ENCODE measurements around the gene SUPT3H.

SUPT3H gene

DNA sequence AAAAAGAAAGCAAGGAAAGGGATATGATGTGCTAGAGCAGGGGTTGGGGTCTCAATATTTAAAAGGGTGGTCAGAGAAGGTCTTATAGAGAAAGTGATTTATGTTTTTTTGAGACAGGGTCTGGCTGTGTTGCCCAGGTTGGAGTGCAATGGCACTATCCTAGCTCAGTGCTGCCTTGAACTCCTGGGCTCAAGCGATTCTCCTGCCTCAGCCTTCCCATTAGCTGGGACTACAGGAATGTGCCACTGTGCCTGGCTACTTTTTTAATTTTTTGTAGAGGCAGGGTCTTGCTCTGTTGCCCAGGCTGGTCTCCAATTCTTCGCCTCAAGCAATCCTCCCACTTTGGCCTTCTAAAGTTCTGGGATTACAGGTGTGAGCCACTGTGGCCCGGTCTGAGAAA lies 557.0 kb downstream of the SUPT3H start:
- DNase-seq, result no peak

- no peak for DNase-seq
Observed at GRCh38 chr6:44820321-44820720, 557.4 kb downstream of the SUPT3H start.

GRCh38 chr6:44811456-44811855 lies 566.3 kb downstream of the SUPT3H start:
- no peak for DNase-seq

DNA sequence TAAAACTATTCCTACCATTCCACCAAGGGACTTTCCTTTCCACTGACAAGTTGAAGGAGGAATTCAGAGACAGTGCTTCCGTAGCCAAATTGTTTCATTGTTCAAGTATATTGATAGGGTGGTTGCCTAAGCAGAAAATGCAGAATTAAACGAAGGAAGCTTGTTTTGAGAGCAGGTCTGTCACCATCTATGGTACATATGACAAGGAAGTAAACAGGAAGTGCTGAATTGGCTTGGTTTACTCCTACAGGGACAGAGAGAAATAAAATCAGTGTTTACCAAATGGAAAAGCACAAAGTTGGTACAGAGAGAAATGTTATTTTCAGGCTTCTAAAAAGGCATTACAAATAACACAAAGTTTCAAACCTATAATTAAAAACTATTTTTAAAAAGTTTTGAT lies 568.5 kb downstream of the SUPT3H start:
- no peak for DNase-seq

- no peak for DNase-seq
Observed at GRCh38 chr6:44808148-44808547, 569.6 kb downstream of the SUPT3H start.

GRCh38 chr6:44806656-44807055 lies 571.1 kb downstream of the SUPT3H start:
- DNase-seq, result no peak

GRCh38 chr6:44805238-44805846 lies 572.4 kb downstream of the SUPT3H start:
- DNase-seq, result no peak

- no peak for DNase-seq
Observed at GRCh38 chr6:44804546-44805159, 573.1 kb downstream of the SUPT3H start.

DNA sequence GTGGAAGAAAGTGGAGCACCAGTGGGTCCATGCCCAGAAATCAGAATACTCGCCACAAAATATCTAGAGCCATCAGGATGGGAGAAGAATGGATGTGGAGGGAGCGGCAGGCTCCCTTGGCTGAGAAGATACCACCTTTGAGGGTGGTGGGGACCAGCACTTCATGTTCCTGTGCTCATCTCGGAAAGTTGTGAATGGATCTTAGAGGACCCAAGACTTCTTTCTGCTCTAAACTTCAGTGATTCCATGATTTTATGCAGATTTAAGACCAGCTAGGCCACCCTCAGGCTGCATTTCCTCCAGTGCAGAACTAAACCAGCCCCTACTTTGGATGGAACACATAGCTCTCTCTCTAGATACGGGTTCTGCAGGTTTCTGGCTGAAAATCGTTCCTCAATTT lies 573.7 kb downstream of the SUPT3H start:
- DNase-seq, result no peak

DNA sequence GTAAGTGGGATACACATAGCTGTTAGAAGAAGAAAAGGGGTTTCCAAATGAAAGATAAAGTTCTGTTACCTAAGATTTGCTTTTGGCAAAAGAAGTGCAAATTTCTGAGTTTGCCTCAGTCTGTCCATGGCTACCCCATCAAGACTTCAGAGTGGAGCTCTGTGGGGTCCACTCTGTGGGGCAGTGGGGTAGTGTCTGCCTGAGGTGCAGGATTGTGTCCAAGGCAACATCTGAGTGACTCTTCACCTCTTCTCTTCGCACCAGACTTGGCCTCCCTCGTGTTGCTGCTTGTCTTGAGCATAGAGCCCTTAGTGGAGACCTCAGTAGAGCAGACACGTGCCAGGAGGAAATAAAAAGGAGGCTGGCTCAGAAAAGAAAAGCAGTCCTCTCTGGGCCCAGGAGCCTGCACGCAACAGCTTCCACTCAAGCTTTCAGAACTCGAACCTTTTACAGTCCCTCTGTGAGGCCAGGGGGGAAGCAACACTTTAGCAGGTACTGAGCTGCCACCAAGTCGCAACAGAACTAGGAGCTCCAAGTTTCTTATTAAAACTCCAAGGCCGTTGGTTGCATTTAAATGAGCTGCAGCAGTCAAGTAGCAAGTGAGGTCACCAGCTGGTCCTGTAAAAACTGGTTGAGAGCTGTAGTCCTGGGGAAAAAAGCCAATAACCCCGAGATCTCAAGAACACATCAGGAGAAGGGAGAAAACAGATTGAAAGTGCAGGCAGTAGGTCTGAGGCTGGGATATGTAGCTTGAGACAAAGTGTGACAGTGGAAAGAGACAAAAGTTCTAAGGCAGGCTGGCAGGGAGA lies 576.7 kb downstream of the SUPT3H start:
- DNase-seq, result no peak

GRCh38 chr6:44800171-44800783 lies 577.5 kb downstream of the SUPT3H start:
- DNase-seq, result no peak

DNA sequence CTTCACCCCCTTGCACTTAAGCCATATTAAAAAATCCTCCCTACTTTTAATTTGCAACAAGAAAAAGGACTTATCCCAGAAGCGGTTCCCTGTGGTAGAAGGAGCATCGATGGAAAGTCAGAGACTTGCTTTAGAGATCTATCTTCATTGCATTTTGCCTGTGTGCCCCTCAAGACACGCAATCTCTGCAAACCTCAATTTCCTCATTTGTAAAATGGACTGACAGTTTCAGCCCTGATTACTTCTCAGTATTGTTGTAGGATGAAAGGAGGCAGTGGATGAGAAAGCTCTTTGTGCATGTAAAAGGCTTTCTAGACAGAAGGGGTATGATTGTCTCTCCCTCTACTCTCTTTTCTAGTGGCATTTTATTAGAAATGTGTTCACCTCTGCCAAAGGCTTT lies 580.0 kb downstream of the SUPT3H start:
- no peak for DNase-seq

GRCh38 chr6:44795326-44795725 lies 582.4 kb downstream of the SUPT3H start:
- no peak for DNase-seq

DNA sequence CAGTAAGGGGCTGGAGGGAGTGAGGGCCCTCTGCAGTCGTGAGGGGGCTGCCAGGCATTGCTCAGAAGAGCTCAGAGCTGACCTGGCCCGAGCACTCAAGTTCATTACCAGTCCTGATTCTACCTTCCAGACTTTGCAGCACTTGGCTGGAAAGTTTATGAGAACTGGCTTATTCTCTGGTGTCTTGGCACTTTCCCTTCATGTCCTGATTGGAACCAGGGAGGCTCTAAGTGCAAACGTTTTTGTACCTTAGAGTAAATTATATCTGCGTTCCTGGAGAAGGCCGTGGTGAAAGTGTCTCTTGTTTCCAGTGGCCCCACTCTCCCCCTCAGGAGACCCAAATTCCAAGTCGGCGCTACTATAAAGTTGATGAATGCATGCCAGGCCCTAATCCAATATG lies 587.9 kb downstream of the SUPT3H start:
- no peak for DNase-seq

GRCh38 chr6:44789061-44789460 lies 588.7 kb downstream of the SUPT3H start:
- no peak for DNase-seq

- no peak for DNase-seq
Observed at GRCh38 chr6:44788387-44788981, 589.2 kb downstream of the SUPT3H start.

GRCh38 chr6:44787254-44787834 lies 590.4 kb downstream of the SUPT3H start:
- DNase-seq, result no peak

- no peak for DNase-seq
Observed at GRCh38 chr6:44785130-44785529, 592.6 kb downstream of the SUPT3H start.

GRCh38 chr6:44784195-44784594 lies 593.5 kb downstream of the SUPT3H start:
- DNase-seq, result no peak

GRCh38 chr6:44782892-44783291 lies 594.8 kb downstream of the SUPT3H start:
- no peak for DNase-seq

GRCh38 chr6:44781912-44782597 lies 595.7 kb downstream of the SUPT3H start:
- DNase-seq, result no peak

DNA sequence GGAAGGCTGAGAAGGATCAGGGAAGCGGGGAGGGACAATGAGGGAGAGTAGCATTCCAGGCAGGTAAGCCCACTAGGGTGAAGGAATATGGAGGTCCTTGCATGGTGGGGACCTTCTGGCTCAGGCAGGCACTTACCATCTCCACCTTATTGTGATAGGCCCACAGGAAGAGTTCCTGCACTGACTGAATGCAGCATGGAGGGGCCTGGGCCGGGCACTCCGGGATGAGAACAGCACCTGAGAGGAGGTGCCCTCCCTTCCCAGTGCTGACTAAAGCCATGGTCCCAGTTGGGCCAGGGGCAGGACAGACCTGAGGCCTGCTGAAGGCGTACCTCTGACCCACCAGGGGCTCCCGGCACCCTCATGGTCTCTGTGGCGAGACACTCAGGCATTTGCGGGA lies 597.6 kb downstream of the SUPT3H start:
- no peak for DNase-seq

All from activated CD4-positive, alpha-beta T cell treated with anti-CD3 and anti-CD28 coated beads for 1 hour (primary cell).